ENCODE results near the gene EDC3.
A peak's percentile ranks its signal among the peaks of the same experiment; 100 is the strongest.

EDC3 gene

DNA sequence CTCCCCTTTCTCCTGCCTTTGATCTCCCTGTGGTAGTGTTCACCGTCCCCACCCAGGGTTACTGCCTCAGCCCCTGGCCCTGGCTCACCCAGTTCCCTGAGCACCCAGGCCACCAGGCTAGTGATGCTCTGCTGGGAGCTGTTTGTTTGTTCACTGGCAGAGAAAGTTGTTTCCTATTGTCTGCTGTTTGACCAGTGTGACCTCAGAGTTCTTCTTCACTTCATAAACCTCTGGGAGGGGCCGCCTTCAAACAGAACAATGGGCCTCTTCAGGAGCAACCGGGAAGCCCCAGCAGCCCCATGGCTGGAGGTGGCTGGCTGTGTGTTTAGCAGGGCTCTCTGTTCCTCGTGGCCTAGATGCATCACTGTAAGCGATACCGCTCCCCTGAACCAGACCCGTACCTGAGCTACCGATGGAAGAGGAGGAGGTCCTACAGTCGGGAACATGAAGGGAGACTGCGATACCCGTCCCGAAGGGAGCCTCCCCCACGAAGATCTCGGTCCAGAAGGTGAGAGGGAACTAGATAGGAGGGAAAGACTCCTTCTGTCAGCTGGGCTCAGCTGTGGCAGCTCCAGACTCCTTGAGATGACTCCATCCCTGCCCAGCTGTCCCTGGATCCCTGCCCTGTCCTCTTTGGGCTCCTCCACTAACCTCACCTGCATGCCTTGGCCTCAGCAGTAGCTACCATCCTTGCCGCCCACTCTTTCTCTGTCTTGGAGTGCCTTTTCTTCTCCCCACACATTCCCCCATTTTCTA lies 76.8 kb downstream of the EDC3 start:
- no peak for TF ChIP-seq CTCF (conservative IDR thresholded peaks at IDR 0.05; ENCODE audit: control insufficient read depth, insufficient read depth, low read depth, low read length)
- H3K4me3 ChIP-seq (ENCODE audit: control insufficient read depth, low read depth, low read length): no peak overlapping the region
- DNase-seq (ENCODE audit: low read depth): no peak

GRCh38 chr15:74616996-74617395 lies 78.8 kb downstream of the EDC3 start:
- no peak for DNase-seq (ENCODE audit: low read depth)
- H3K4me3 ChIP-seq (ENCODE audit: control insufficient read depth, low read depth, low read length): peak overlapping the region; percentile 94
- no peak for TF ChIP-seq CTCF (conservative IDR thresholded peaks at IDR 0.05; ENCODE audit: control insufficient read depth, insufficient read depth, low read depth, low read length)

GRCh38 chr15:74616366-74616939 lies 79.4 kb downstream of the EDC3 start:
- peak; percentile 63 for DNase-seq (ENCODE audit: low read depth)
- TF ChIP-seq CTCF (conservative IDR thresholded peaks at IDR 0.05; ENCODE audit: control insufficient read depth, insufficient read depth, low read depth, low read length): no peak
- H3K4me3 ChIP-seq (ENCODE audit: control insufficient read depth, low read depth, low read length): peak overlapping the region; percentile 94

GRCh38 chr15:74615508-74616365 lies 80.1 kb downstream of the EDC3 start, which contains the start of gene CLK3:
CLK3 (plus strand) TSS chr15:74615836; CDS start chr15:74619197, 3,361 bp downstream.
- no peak for TF ChIP-seq CTCF (conservative IDR thresholded peaks at IDR 0.05; ENCODE audit: control insufficient read depth, insufficient read depth, low read depth, low read length)
- H3K4me3 ChIP-seq (ENCODE audit: control insufficient read depth, low read depth, low read length): peak within 1 kb of the TSS; percentile 94
- DNase-seq (ENCODE audit: low read depth): peak; percentile 85

- peak overlapping the region; percentile 94 for H3K4me3 ChIP-seq (ENCODE audit: control insufficient read depth, low read depth, low read length)
- no peak for TF ChIP-seq CTCF (conservative IDR thresholded peaks at IDR 0.05; ENCODE audit: control insufficient read depth, insufficient read depth, low read depth, low read length)
- peak; percentile 54 for DNase-seq (ENCODE audit: low read depth)
These were observed 80.9 kb downstream of the EDC3 start for GRCh38 chr15:74614744-74615507.

Data from fibroblast of mammary gland (primary cell).